CD8-positive, alpha-beta memory T cell (primary cell): Measurements from ENCODE around the gene TULP3. TPM values are rescaled to one million over a fixed set of nuclear protein-coding genes. Genes with fewer than 3 reads are reported as not detected.

Source experiments
- CTCF ChIA-PET: fragments of 350-600 bp; sonication (Branson Sonifier 250); formaldehyde crosslinking; loops from one replicate; lab custom pipeline; 2021; ENCODE audit warnings: antibody characterized with exemption; lab: Charles Lee
- POLR2A ChIA-PET: fragments of 350-600 bp; sonication (Branson Sonifier 250); formaldehyde crosslinking; loops from one replicate; lab custom pipeline; 2021; ENCODE audit warnings: antibody characterized with exemption; lab: Charles Lee
- DNase-seq, 5 donors: peaks; one replicate each; pipeline versions ENCODE4 v3.0.0 to v3.0.0-alpha.2; 2020 to 2022; ENCODE audit warnings: mixed read lengths in 1 of 5
- H3K27ac ChIP-seq: one replicate; pipeline ENCODE4 v1.7.0; 2013; ENCODE audit warnings: low read depth, mild to moderate bottlenecking, low read length, moderate library complexity
- H3K27me3 ChIP-seq: 2 replicates; pipeline ENCODE4 v1.7.0; 2013; ENCODE audit warnings: low read length, mild to moderate bottlenecking; ENCODE audit not compliant: insufficient read depth, poor library complexity, severe bottlenecking
- H3K36me3 ChIP-seq: 2 replicates; pipeline ENCODE4 v1.7.0; 2013; ENCODE audit warnings: mild to moderate bottlenecking, low read length, moderate library complexity; ENCODE audit not compliant: insufficient read depth
- H3K4me1 ChIP-seq: 2 replicates; pipeline ENCODE4 v1.7.0; 2013; ENCODE audit warnings: mild to moderate bottlenecking, low read length, moderate library complexity; ENCODE audit not compliant: insufficient read depth
- H3K4me3 ChIP-seq: 2 replicates; pipeline ENCODE4 v1.7.0; 2013; ENCODE audit warnings: mild to moderate bottlenecking, low read length
- H3K9me3 ChIP-seq: 2 replicates; pipeline ENCODE4 v1.7.0; 2013; ENCODE audit warnings: mild to moderate bottlenecking, low read length
- H3K27ac Mint-ChIP-seq, 8 donors: one replicate each; pipeline ENCODE4 v1.8.0; 2020 to 2021; ENCODE audit warnings: mixed read lengths in 8 of 8, mild to moderate bottlenecking in 6 of 8, inconsistent platforms in 3 of 8, moderate library complexity in 3 of 8
- H3K27me3 Mint-ChIP-seq, 2 donors: one replicate each; pipeline ENCODE4 v1.8.0; 2020 to 2021; ENCODE audit warnings: mixed read lengths in 2 of 2, mild to moderate bottlenecking in 1 of 2, moderate library complexity in 1 of 2
- H3K36me3 Mint-ChIP-seq, 3 donors: one replicate each; pipeline ENCODE4 v1.8.0; 2020 to 2021; ENCODE audit warnings: mixed read lengths in 3 of 3, inconsistent platforms in 1 of 3, mild to moderate bottlenecking in 1 of 3
- H3K4me1 Mint-ChIP-seq, 3 donors: one replicate each; pipeline ENCODE4 v1.8.0; 2020 to 2021; ENCODE audit warnings: mixed read lengths in 3 of 3, inconsistent platforms in 1 of 3, mild to moderate bottlenecking in 1 of 3
- H3K4me3 Mint-ChIP-seq, 7 donors: one replicate each; pipeline ENCODE4 v1.8.0; 2020 to 2021; ENCODE audit warnings: mixed read lengths in 7 of 7, mild to moderate bottlenecking in 6 of 7, moderate library complexity in 4 of 7, inconsistent platforms in 2 of 7
- H3K9me3 Mint-ChIP-seq, 5 donors: one replicate each; pipeline ENCODE4 v1.8.0; 2020 to 2022; ENCODE audit warnings: mixed read lengths in 5 of 5, mild to moderate bottlenecking in 3 of 5, moderate library complexity in 2 of 5, inconsistent platforms in 1 of 5
- polyA plus RNA-seq: library from polyadenylated mRNA; unstranded; fragments of 300-500 nt; fragmentation: Illumina TruSeq; gene quantifications from one replicate; pipeline ENCODE4 v1.2.3, GENCODE V29; 2021
- total RNA-seq, 2 experiments: library from RNA; stranded (reverse); gene quantifications; one replicate each; pipeline ENCODE4 v1.2.3, GENCODE V29; 2021

Gene TULP3
- total and polyA plus RNA-seq, 3 experiments from 2014 or later = 9.1 to 9.7 (median 9.3) TPM

DNA sequence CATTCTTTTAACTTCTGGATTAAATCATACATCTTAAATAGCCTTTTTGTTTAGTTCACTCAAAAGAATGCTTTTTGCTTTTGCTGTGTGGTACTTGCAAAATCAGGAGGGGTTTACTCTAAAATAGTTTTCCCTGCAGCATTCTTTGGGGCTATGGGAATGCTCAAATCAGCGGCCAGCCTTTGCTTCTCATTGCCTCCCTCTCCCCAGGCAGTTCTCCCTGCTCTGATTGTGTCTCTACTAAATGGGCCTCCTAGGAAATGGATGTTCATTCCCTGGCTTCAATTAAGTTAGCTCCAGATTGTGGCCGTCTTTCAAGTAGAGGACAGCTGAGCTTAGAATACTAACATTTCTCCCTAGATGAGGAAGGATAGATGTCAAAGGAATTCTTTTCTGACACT is 4.4 kb downstream of the TULP3 start:
- no peak overlapping the region for H3K27ac Mint-ChIP-seq
- Histone ChIP-seq H3K9me3 (no peaks in the 10 kb centered on the region), H3K4me3 (no peak overlapping the region), H3K36me3 (no peaks in the 10 kb centered on the region), H3K4me1 (peaks cover 13% of the 10 kb centered on the region), H3K27me3 (no peaks in the 10 kb centered on the region), H3K27ac (no peak overlapping the region)
- peaks cover 20 to 24% (median 24%) of the 10 kb centered on the region in 3 donors for H3K4me1 Mint-ChIP-seq
- ChIA-PET POLR2A (no interaction called here), CTCF (no interaction called here)
- peaks cover 0 to 4% of the 10 kb centered on the region in 2 donors for H3K27me3 Mint-ChIP-seq
- peaks cover 0 to 9% (median 1%) of the 10 kb centered on the region in 3 donors for H3K36me3 Mint-ChIP-seq
- no peaks in the 10 kb centered on the region for H3K9me3 Mint-ChIP-seq
- no peak for DNase-seq
- peak overlapping the region in 1 of 7 donors; percentile 43 for H3K4me3 Mint-ChIP-seq

DNA sequence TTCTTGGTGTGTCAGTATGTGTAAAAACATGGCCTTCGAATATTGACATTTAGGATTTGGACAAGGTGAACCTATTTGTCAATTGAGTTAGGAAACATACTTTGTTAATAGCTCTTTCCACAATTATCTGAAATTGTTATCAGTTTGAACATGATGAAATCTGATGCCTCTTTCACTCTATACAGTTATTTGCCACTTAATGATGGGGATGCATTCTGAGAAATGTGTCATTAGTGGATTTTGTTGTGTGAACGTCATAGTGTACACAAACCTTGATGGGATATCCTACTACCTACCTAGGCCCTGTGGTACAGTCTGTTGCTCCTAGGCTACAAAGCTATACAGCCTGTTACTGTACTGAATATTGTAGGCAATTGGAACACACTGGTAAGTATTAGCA is 4.8 kb downstream of the TULP3 start:
- H3K27ac ChIP-seq = no peak overlapping the region
- H3K4me3 ChIP-seq = no peak overlapping the region
- Mint-ChIP-seq H3K27ac (peak overlapping the region in 2 of 8 donors; percentile 10 to 27), H3K4me3 (peak overlapping the region in 1 of 7 donors; percentile 43), H3K9me3 (no peaks in the 10 kb centered on the region), H3K27me3 (peaks cover 0 to 3% of the 10 kb centered on the region in 2 donors), H3K36me3 (peaks cover 0 to 5% (median 1%) of the 10 kb centered on the region in 3 donors), H3K4me1 (peaks cover 15 to 20% (median 19%) of the 10 kb centered on the region in 3 donors)
- H3K36me3 ChIP-seq = no peaks in the 10 kb centered on the region
- peaks cover 10% of the 10 kb centered on the region for H3K4me1 ChIP-seq
- H3K9me3 ChIP-seq = no peaks in the 10 kb centered on the region
- DNase-seq = no peak
- ChIA-PET POLR2A (no interaction called here), CTCF (no interaction called here)
- no peaks in the 10 kb centered on the region for H3K27me3 ChIP-seq

DNA sequence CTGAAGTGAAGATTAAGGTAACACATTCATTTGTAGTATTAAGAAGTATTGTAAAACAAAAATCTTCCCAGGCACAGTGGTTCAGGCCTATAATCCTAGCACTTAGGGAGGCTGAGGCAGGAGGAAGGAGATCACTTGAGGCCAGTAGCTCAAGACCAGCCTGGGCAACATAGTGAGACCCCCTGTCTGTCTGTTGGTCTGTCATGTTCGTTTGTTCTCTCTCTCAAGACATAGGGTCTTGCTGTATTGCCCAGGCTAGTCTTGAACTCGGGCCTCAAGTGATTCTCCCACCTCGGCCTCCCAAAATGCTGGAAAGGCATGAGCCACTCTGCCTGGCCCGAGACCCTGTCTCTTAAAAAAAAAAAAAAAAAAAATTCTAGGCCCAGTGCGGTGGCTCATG is 6.7 kb downstream of the TULP3 start:
- Mint-ChIP-seq H3K4me1 (peaks cover 4% of the 10 kb centered on the region in 3 donors), H3K4me3 (no peak overlapping the region), H3K27ac (no peak overlapping the region), H3K27me3 (no peaks in the 10 kb centered on the region), H3K9me3 (no peaks in the 10 kb centered on the region), H3K36me3 (no peaks in the 10 kb centered on the region)
- Histone ChIP-seq H3K4me1 (no peaks in the 10 kb centered on the region), H3K4me3 (no peak overlapping the region), H3K36me3 (no peaks in the 10 kb centered on the region), H3K27me3 (no peaks in the 10 kb centered on the region), H3K9me3 (no peaks in the 10 kb centered on the region), H3K27ac (no peak overlapping the region)
- DNase-seq = no peak
- POLR2A ChIA-PET = no interaction called here
- CTCF ChIA-PET = no interaction called here

DNA sequence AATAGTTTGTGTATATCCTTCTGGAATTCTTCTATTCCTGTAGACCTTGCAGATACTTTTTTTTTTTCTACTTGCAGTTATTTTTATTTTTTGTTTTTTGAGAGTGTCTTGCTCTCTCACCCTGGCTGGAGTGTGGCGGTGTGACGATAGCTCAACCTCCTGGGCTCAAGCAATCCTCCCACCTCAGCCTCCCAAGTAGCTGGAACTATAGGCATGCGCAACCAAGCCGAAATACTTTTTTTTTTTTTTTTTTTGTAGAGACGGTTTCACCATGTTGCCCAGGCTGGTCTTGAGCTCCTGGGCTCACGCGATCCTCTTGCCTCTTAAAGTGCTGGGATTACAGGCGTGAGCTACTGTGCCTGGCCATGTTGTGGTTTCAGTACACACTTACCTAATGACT is 10.0 kb downstream of the TULP3 start:
- H3K4me1 Mint-ChIP-seq = peaks cover 0 to 2% (median 0%) of the 10 kb centered on the region in 3 donors
- H3K27ac ChIP-seq = no peak overlapping the region
- no peaks in the 10 kb centered on the region for H3K9me3 ChIP-seq
- H3K4me1 ChIP-seq = no peaks in the 10 kb centered on the region
- no peaks in the 10 kb centered on the region for H3K27me3 Mint-ChIP-seq
- no peak for DNase-seq
- no peaks in the 10 kb centered on the region for H3K36me3 ChIP-seq
- no peak overlapping the region for H3K4me3 Mint-ChIP-seq
- no peaks in the 10 kb centered on the region for H3K36me3 Mint-ChIP-seq
- H3K9me3 Mint-ChIP-seq = no peaks in the 10 kb centered on the region
- no peak overlapping the region for H3K27ac Mint-ChIP-seq
- ChIA-PET POLR2A (no interaction called here), CTCF (no interaction called here)
- no peaks in the 10 kb centered on the region for H3K27me3 ChIP-seq
- H3K4me3 ChIP-seq = no peak overlapping the region

DNA sequence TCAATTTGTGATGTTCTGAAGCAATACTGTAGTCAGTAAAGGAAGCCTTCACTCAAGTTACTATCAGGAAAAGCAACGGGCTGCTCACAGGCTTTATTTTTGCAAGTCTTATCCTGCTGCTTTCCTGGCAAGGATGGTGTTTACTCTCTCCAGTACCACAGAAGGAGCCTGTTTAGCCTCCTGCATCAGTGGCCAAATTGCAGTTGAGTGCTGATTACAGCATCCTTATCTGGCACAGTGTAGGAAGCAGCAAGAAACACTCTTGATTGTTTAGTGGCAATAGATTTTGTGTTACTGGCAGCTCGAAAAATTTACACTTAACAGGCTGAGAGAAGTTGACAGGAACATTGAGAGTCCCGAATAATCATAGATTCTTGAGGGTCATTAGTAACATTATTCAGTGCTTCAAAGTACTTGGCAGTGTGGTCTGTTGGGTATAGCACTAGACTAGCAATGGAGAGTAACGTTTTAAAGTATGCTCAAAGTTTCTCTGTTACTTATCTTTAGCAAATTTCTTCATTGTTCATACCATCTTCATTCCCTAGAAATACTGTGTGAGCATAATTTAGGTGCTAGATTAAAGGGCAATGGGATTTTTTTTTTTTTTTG is 11.7 kb downstream of the TULP3 start:
- no peaks in the 10 kb centered on the region for H3K4me1 ChIP-seq
- CTCF ChIA-PET = no interaction called here
- H3K27ac Mint-ChIP-seq = no peak overlapping the region
- H3K9me3 Mint-ChIP-seq = no peaks in the 10 kb centered on the region
- H3K4me3 Mint-ChIP-seq = no peak overlapping the region
- no peaks in the 10 kb centered on the region for H3K27me3 Mint-ChIP-seq
- no peaks in the 10 kb centered on the region for H3K27me3 ChIP-seq
- H3K36me3 ChIP-seq = no peaks in the 10 kb centered on the region
- H3K4me1 Mint-ChIP-seq = peaks cover 0 to 2% (median 0%) of the 10 kb centered on the region in 3 donors
- DNase-seq = no peak
- no peak overlapping the region for H3K27ac ChIP-seq
- no peaks in the 10 kb centered on the region for H3K36me3 Mint-ChIP-seq
- no peaks in the 10 kb centered on the region for H3K9me3 ChIP-seq
- POLR2A ChIA-PET = no interaction called here
- no peak overlapping the region for H3K4me3 ChIP-seq

DNA sequence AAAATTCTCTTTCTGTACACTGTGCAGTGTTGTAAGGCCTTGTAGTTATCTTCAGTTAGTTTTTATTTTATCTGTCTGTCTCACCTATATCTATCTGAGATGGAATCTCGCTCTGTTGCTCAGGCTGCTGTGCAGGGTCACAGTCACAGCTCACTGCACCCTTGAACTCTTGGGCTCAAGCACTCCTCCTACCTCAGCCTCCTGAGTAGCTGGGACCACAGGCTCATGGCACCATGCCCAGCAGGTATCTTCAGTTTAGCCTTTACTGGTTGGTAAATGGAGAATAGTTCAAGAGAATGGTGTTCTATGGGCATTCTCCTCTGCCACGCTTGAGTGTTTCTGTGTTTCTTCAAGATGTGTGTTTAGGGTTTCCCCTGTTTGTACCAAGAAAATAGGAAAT is 13.6 kb downstream of the TULP3 start:
- no peaks in the 10 kb centered on the region for H3K9me3 Mint-ChIP-seq
- Histone ChIP-seq H3K9me3 (no peaks in the 10 kb centered on the region), H3K27me3 (no peaks in the 10 kb centered on the region), H3K27ac (no peak overlapping the region), H3K36me3 (no peaks in the 10 kb centered on the region), H3K4me3 (no peak overlapping the region), H3K4me1 (no peaks in the 10 kb centered on the region)
- ChIA-PET POLR2A (no interaction called here), CTCF (no interaction called here)
- DNase-seq = no peak
- H3K36me3 Mint-ChIP-seq = peaks cover 0 to 2% (median 0%) of the 10 kb centered on the region in 3 donors
- H3K4me3 Mint-ChIP-seq = no peak overlapping the region
- no peak overlapping the region for H3K27ac Mint-ChIP-seq
- no peaks in the 10 kb centered on the region for H3K27me3 Mint-ChIP-seq
- peaks cover 0 to 2% (median 0%) of the 10 kb centered on the region in 3 donors for H3K4me1 Mint-ChIP-seq

DNA sequence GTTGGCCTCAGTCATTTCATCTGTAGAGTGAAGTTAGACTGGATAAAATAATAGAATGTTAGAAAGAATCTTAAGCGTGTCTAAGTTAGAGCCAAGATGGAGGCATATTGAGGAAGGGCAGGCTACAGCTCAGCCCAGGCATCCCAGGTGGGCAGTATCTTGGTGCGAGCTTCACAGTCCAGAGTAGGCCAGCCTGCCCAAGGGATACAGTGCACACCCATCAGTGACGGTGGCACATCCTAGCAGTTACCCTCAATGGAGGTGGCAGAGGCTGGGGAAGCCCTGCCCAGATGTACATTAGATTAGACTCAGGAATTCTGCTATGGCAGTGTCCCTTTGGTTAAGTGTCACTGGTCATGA is 21.5 kb downstream of the TULP3 start:
- CTCF ChIA-PET = no interaction called here

DNA sequence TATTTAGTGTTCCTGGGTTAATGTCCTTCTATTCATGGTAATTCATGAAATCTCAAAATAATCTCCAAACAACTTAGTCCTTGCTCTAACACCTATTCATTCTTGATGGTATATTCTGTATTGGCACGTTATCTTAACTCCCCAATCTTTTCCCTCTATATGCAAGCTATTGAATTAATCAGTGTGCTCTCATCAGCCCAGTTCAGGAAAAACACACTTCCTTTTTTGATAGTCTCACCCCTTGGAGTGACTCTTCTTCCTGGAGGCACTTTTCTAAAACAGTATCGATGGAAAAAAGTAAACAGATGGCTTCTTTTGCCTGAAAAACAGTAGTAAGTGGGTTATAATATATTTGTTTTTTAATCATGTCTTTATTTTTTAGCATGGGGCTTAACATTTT is 28.6 kb downstream of the TULP3 start:
- ChIA-PET POLR2A (no interaction called here), CTCF (no interaction called here)

More for the DNA sequence above, 21.5 kb downstream of the TULP3 start:
- H3K27me3 Mint-ChIP-seq = peaks cover 0 to 2% of the 10 kb centered on the region in 2 donors
- Histone ChIP-seq H3K27me3 (no peaks in the 10 kb centered on the region), H3K36me3 (no peaks in the 10 kb centered on the region), H3K27ac (no peak overlapping the region), H3K4me3 (no peak overlapping the region), H3K9me3 (no peaks in the 10 kb centered on the region), H3K4me1 (no peaks in the 10 kb centered on the region)
- POLR2A ChIA-PET = no interaction called here
- peaks cover 10 to 44% (median 21%) of the 10 kb centered on the region in 3 donors for H3K36me3 Mint-ChIP-seq
- DNase-seq = no peak
- no peak overlapping the region for H3K4me3 Mint-ChIP-seq
- H3K4me1 Mint-ChIP-seq = no peaks in the 10 kb centered on the region
- H3K27ac Mint-ChIP-seq = peak overlapping the region in 1 of 8 donors; percentile 48
- no peaks in the 10 kb centered on the region for H3K9me3 Mint-ChIP-seq

More for the DNA sequence above, 28.6 kb downstream of the TULP3 start:
- H3K4me3 ChIP-seq = no peak overlapping the region
- Mint-ChIP-seq H3K9me3 (no peaks in the 10 kb centered on the region), H3K27ac (no peak overlapping the region), H3K27me3 (peaks cover 0 to 2% of the 10 kb centered on the region in 2 donors), H3K4me3 (no peak overlapping the region), H3K36me3 (peaks cover 3 to 46% (median 25%) of the 10 kb centered on the region in 3 donors), H3K4me1 (no peaks in the 10 kb centered on the region)
- H3K27ac ChIP-seq = no peak overlapping the region
- H3K36me3 ChIP-seq = no peaks in the 10 kb centered on the region
- no peaks in the 10 kb centered on the region for H3K27me3 ChIP-seq
- DNase-seq = no peak
- no peaks in the 10 kb centered on the region for H3K4me1 ChIP-seq
- no peaks in the 10 kb centered on the region for H3K9me3 ChIP-seq
